ENCODE data around the gene AFF3.

The AFF3 gene

GRCh38 chr2:99626158-99626557, 516.2 kb downstream of the AFF3 start:
- H3K9me3 ChIP-seq (ENCODE audit: control insufficient read depth, low read length), result no peaks in the 10 kb centered on the region
- no peak overlapping the region for H3K9ac ChIP-seq (ENCODE audit: low read length)
- H3K4me1 ChIP-seq (ENCODE audit: control insufficient read depth, insufficient read depth, low read length), result no peaks in the 10 kb centered on the region
- no peaks in the 10 kb centered on the region for H3K36me3 ChIP-seq (ENCODE audit: control insufficient read depth, insufficient read depth, low read length)
- no peaks in the 10 kb centered on the region for H3K27me3 ChIP-seq (ENCODE audit: control insufficient read depth, insufficient read depth, low read length)
- H3K4me3 ChIP-seq (ENCODE audit: low read length), result no peak overlapping the region

GRCh38 chr2:99624677-99625076, 517.7 kb downstream of the AFF3 start:
- no peak overlapping the region for H3K9ac ChIP-seq (ENCODE audit: low read length)
- H3K36me3 ChIP-seq (ENCODE audit: control insufficient read depth, insufficient read depth, low read length), result no peaks in the 10 kb centered on the region
- H3K27me3 ChIP-seq (ENCODE audit: control insufficient read depth, insufficient read depth, low read length), result no peaks in the 10 kb centered on the region
- H3K4me1 ChIP-seq (ENCODE audit: control insufficient read depth, insufficient read depth, low read length), result no peaks in the 10 kb centered on the region
- H3K4me3 ChIP-seq (ENCODE audit: low read length), result no peak overlapping the region
- no peaks in the 10 kb centered on the region for H3K9me3 ChIP-seq (ENCODE audit: control insufficient read depth, low read length)

- no peaks in the 10 kb centered on the region for H3K4me1 ChIP-seq (ENCODE audit: control insufficient read depth, insufficient read depth, low read length)
- no peaks in the 10 kb centered on the region for H3K27me3 ChIP-seq (ENCODE audit: control insufficient read depth, insufficient read depth, low read length)
- no peaks in the 10 kb centered on the region for H3K9me3 ChIP-seq (ENCODE audit: control insufficient read depth, low read length)
- H3K4me3 ChIP-seq (ENCODE audit: low read length), result no peak overlapping the region
- H3K9ac ChIP-seq (ENCODE audit: low read length), result no peak overlapping the region
- no peaks in the 10 kb centered on the region for H3K36me3 ChIP-seq (ENCODE audit: control insufficient read depth, insufficient read depth, low read length)
These were observed 518.8 kb downstream of the AFF3 start for GRCh38 chr2:99623613-99624012.

GRCh38 chr2:99623035-99623434, 519.4 kb downstream of the AFF3 start:
- H3K4me3 ChIP-seq (ENCODE audit: low read length), result no peak overlapping the region
- no peak overlapping the region for H3K9ac ChIP-seq (ENCODE audit: low read length)
- H3K9me3 ChIP-seq (ENCODE audit: control insufficient read depth, low read length), result no peaks in the 10 kb centered on the region
- H3K27me3 ChIP-seq (ENCODE audit: control insufficient read depth, insufficient read depth, low read length), result no peaks in the 10 kb centered on the region
- H3K36me3 ChIP-seq (ENCODE audit: control insufficient read depth, insufficient read depth, low read length), result no peaks in the 10 kb centered on the region
- H3K4me1 ChIP-seq (ENCODE audit: control insufficient read depth, insufficient read depth, low read length), result no peaks in the 10 kb centered on the region

GRCh38 chr2:99622534-99622933, 519.9 kb downstream of the AFF3 start:
- H3K9me3 ChIP-seq (ENCODE audit: control insufficient read depth, low read length), result no peaks in the 10 kb centered on the region
- H3K4me1 ChIP-seq (ENCODE audit: control insufficient read depth, insufficient read depth, low read length), result no peaks in the 10 kb centered on the region
- H3K4me3 ChIP-seq (ENCODE audit: low read length), result no peak overlapping the region
- no peaks in the 10 kb centered on the region for H3K36me3 ChIP-seq (ENCODE audit: control insufficient read depth, insufficient read depth, low read length)
- no peaks in the 10 kb centered on the region for H3K27me3 ChIP-seq (ENCODE audit: control insufficient read depth, insufficient read depth, low read length)
- no peak overlapping the region for H3K9ac ChIP-seq (ENCODE audit: low read length)

- no peak overlapping the region for H3K9ac ChIP-seq (ENCODE audit: low read length)
- H3K4me1 ChIP-seq (ENCODE audit: control insufficient read depth, insufficient read depth, low read length), result no peaks in the 10 kb centered on the region
- H3K4me3 ChIP-seq (ENCODE audit: low read length), result no peak overlapping the region
- no peaks in the 10 kb centered on the region for H3K36me3 ChIP-seq (ENCODE audit: control insufficient read depth, insufficient read depth, low read length)
- H3K9me3 ChIP-seq (ENCODE audit: control insufficient read depth, low read length), result no peaks in the 10 kb centered on the region
- no peaks in the 10 kb centered on the region for H3K27me3 ChIP-seq (ENCODE audit: control insufficient read depth, insufficient read depth, low read length)
These were observed 520.6 kb downstream of the AFF3 start for GRCh38 chr2:99621774-99622173.

- no peaks in the 10 kb centered on the region for H3K4me1 ChIP-seq (ENCODE audit: control insufficient read depth, insufficient read depth, low read length)
- H3K9ac ChIP-seq (ENCODE audit: low read length), result no peak overlapping the region
- H3K27me3 ChIP-seq (ENCODE audit: control insufficient read depth, insufficient read depth, low read length), result no peaks in the 10 kb centered on the region
- H3K36me3 ChIP-seq (ENCODE audit: control insufficient read depth, insufficient read depth, low read length), result no peaks in the 10 kb centered on the region
- no peak overlapping the region for H3K4me3 ChIP-seq (ENCODE audit: low read length)
- no peaks in the 10 kb centered on the region for H3K9me3 ChIP-seq (ENCODE audit: control insufficient read depth, low read length)
These were observed 521.3 kb downstream of the AFF3 start for GRCh38 chr2:99621106-99621505.

GRCh38 chr2:99619151-99619550, 523.2 kb downstream of the AFF3 start:
- no peaks in the 10 kb centered on the region for H3K36me3 ChIP-seq (ENCODE audit: control insufficient read depth, insufficient read depth, low read length)
- no peaks in the 10 kb centered on the region for H3K4me1 ChIP-seq (ENCODE audit: control insufficient read depth, insufficient read depth, low read length)
- H3K9ac ChIP-seq (ENCODE audit: low read length), result no peak overlapping the region
- no peaks in the 10 kb centered on the region for H3K9me3 ChIP-seq (ENCODE audit: control insufficient read depth, low read length)
- no peak overlapping the region for H3K4me3 ChIP-seq (ENCODE audit: low read length)
- H3K27me3 ChIP-seq (ENCODE audit: control insufficient read depth, insufficient read depth, low read length), result no peaks in the 10 kb centered on the region

- Histone ChIP-seq H3K4me1 (ENCODE audit: control insufficient read depth, insufficient read depth, low read length) (no peaks in the 10 kb centered on the region), H3K36me3 (ENCODE audit: control insufficient read depth, insufficient read depth, low read length) (no peaks in the 10 kb centered on the region), H3K9ac (ENCODE audit: low read length) (no peak overlapping the region), H3K9me3 (ENCODE audit: control insufficient read depth, low read length) (no peaks in the 10 kb centered on the region), H3K4me3 (ENCODE audit: low read length) (no peak overlapping the region), H3K27me3 (ENCODE audit: control insufficient read depth, insufficient read depth, low read length) (no peaks in the 10 kb centered on the region)
These were observed 523.8 kb downstream of the AFF3 start for GRCh38 chr2:99618579-99619097.

- Histone ChIP-seq H3K9me3 (ENCODE audit: control insufficient read depth, low read length) (no peaks in the 10 kb centered on the region), H3K27me3 (ENCODE audit: control insufficient read depth, insufficient read depth, low read length) (no peaks in the 10 kb centered on the region), H3K4me3 (ENCODE audit: low read length) (no peak overlapping the region), H3K36me3 (ENCODE audit: control insufficient read depth, insufficient read depth, low read length) (no peaks in the 10 kb centered on the region), H3K4me1 (ENCODE audit: control insufficient read depth, insufficient read depth, low read length) (no peaks in the 10 kb centered on the region), H3K9ac (ENCODE audit: low read length) (no peak overlapping the region)
These were observed 524.6 kb downstream of the AFF3 start for GRCh38 chr2:99617811-99618210.

- Histone ChIP-seq H3K4me3 (ENCODE audit: low read length) (no peak overlapping the region), H3K27me3 (ENCODE audit: control insufficient read depth, insufficient read depth, low read length) (no peaks in the 10 kb centered on the region), H3K36me3 (ENCODE audit: control insufficient read depth, insufficient read depth, low read length) (no peaks in the 10 kb centered on the region), H3K4me1 (ENCODE audit: control insufficient read depth, insufficient read depth, low read length) (no peaks in the 10 kb centered on the region), H3K9me3 (ENCODE audit: control insufficient read depth, low read length) (no peaks in the 10 kb centered on the region), H3K9ac (ENCODE audit: low read length) (no peak overlapping the region)
These were observed 527.1 kb downstream of the AFF3 start for GRCh38 chr2:99615247-99615771.

- Histone ChIP-seq H3K36me3 (ENCODE audit: control insufficient read depth, insufficient read depth, low read length) (no peaks in the 10 kb centered on the region), H3K4me1 (ENCODE audit: control insufficient read depth, insufficient read depth, low read length) (no peaks in the 10 kb centered on the region), H3K27me3 (ENCODE audit: control insufficient read depth, insufficient read depth, low read length) (no peaks in the 10 kb centered on the region), H3K9me3 (ENCODE audit: control insufficient read depth, low read length) (no peaks in the 10 kb centered on the region), H3K4me3 (ENCODE audit: low read length) (no peak overlapping the region), H3K9ac (ENCODE audit: low read length) (no peak overlapping the region)
These were observed 528.4 kb downstream of the AFF3 start for GRCh38 chr2:99613980-99614379.

GRCh38 chr2:99611786-99612185, 530.6 kb downstream of the AFF3 start:
- Histone ChIP-seq H3K36me3 (ENCODE audit: control insufficient read depth, insufficient read depth, low read length) (no peaks in the 10 kb centered on the region), H3K4me1 (ENCODE audit: control insufficient read depth, insufficient read depth, low read length) (no peaks in the 10 kb centered on the region), H3K4me3 (ENCODE audit: low read length) (no peak overlapping the region), H3K9me3 (ENCODE audit: control insufficient read depth, low read length) (no peaks in the 10 kb centered on the region), H3K9ac (ENCODE audit: low read length) (no peak overlapping the region), H3K27me3 (ENCODE audit: control insufficient read depth, insufficient read depth, low read length) (no peaks in the 10 kb centered on the region)

Measured in mucosa of stomach (tissue), 1 donor.